Measurements from ENCODE around the gene MMP2.

- TF ChIP-seq TAF1 (IDR thresholded peaks at IDR 0.05; ENCODE audit: low read depth, low read length): no peak
- TF ChIP-seq POLR2A (IDR thresholded peaks at IDR 0.05; ENCODE audit: low read depth, low read length): no peak
- no peak for TF ChIP-seq POLR2AphosphoS5 (IDR thresholded peaks at IDR 0.05; ENCODE audit: low read depth, low read length)
- no peak for TF ChIP-seq PAX5 (IDR thresholded peaks at IDR 0.05; ENCODE audit: insufficient read depth, low read length, severe bottlenecking)
- TF ChIP-seq SPI1 (IDR thresholded peaks at IDR 0.05; ENCODE audit: low read depth, low read length): no peak
- no peak for TF ChIP-seq POU2F2 (IDR thresholded peaks at IDR 0.05; ENCODE audit: low read depth, low read length)
Measured at GRCh38 chr16:55488306-55488705, 9.3 kb downstream of the MMP2 start.

All from GM12891 (cell line).